HG03064 (cell line): ENCODE results near the gene PANK1.
"Not testable (repeated sequence)": the region's sequence is repeated elsewhere in the genome, so short reads cannot be mapped to it uniquely, and the experiment has no call there.

Experiments used
- ATAC-seq: cut with Tn5 transposase; IDR thresholded peaks from one replicate; pipeline ENCODE4 v1.9.1; 2021; ENCODE audit warnings: low read depth; ENCODE audit not compliant: unreplicated experiment

Gene PANK1

GRCh38 chr10:89576022-89576421, 69.0 kb downstream of the PANK1 start:
- ATAC-seq, result no peak

DNA sequence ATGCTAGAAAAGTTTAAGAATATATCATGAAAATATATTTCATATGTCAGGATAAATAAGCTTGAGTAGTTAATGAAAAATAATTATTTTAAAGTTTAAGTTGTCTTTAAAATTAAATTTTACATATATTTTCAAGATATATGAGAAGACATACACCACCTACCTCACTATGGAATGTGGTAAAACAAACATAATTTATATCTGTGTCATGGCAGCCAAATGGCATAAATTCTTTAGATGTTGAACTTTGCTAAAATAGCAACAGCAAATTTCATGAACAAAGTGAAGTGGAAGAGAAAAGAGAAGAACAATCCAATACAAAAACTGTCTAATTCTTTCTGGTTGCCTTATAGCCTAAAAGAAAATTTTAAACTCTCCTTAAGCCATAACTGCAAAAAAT, 70.0 kb downstream of the PANK1 start:
- ATAC-seq, result no peak

- ATAC-seq, result no peak
These were observed 70.7 kb downstream of the PANK1 start for GRCh38 chr10:89574368-89574767.

- no peak for ATAC-seq
These were observed 77.3 kb downstream of the PANK1 start for GRCh38 chr10:89567576-89568245.

DNA sequence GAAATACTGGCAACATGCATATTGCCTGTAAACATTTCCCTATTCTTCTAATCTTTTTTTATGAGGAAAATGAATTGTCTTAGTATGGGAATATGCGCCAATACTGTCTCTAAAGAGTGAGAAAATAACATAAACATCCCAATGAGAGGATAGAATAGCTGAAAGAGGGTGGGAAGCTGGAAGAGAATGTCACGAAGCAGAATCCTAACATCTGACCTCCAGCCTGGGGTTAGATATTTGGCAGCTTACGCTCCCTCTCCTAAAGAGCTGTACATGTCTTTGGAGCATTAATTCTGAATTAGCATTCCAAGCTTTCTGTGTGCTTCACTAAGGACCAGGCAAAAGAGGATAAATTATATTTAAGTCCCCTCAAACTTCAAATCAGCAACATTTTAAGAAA, 78.0 kb downstream of the PANK1 start:
- no peak for ATAC-seq

DNA sequence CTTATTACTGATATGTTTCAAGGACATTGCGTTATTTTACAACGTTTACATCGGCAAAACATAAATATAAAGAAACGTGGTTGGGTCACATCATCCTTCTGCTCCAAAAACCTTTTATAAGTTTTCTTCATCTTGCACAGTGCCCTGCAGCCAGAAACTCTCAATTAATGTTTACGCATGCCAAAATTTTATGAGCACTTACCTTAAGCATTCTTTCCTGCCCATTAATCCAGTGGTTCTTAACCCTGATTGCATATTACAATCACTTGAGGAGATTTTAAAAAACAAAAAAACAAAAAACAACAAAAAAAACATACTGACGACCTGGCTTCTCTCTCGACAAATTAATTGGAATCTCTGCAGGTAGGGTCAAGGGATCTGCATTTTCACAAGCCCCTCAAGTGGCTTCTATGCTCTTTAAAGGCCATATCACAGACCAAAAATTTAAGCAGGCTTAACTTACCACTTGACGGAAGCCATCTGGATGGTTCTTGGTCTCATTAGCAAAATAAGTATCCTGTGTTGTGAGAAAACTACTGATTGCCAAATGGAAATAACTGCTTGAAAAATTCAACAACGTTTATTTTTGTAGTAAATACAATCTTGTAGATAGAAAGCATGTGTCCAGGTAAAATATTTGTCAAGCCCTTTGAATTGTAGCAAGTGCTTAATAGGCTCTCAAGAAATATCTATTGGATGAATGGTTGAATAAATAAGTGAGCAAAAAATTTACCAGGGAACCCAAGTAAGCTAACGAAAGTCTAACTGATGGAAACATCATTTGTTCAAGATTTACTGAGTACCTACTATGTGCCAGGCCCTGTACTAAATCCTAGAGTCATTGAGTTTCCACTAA, 78.7 kb downstream of the PANK1 start:
- ATAC-seq, result no peak

GRCh38 chr10:89565180-89565579, 79.9 kb downstream of the PANK1 start:
- no peak for ATAC-seq

DNA sequence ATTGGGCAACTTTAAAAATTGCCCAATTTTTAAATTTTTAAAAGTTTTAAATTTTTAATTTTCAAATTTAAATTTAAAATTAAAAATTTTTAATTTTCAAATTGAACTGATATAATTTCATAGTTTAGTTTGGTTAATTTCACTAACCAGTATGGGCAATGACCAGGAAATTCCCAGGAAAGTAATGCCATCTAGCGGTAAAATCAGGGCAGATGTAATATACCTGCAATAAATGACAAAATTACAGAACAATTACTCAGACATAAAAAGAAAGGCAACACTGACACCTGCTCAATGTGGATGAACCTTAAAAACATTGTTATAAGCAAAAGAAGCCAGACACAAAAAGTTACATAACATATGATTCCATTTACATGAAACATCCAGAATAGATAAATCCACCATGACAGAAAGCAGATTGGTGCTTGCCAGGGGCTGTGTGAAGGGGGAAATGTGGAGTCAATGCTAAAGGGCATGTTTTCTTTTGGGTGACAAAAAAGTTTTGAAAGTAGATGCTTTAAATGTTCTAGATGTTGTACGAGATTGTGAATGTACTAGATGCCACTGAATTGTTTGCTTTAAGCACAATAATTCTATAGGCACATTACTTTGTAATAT, 81.1 kb downstream of the PANK1 start:
- no peak for ATAC-seq

- no peak for ATAC-seq
These were observed 81.7 kb downstream of the PANK1 start for GRCh38 chr10:89563311-89563710.

GRCh38 chr10:89556600-89556999, 88.4 kb downstream of the PANK1 start:
- no peak for ATAC-seq

GRCh38 chr10:89555688-89556445, 89.2 kb downstream of the PANK1 start:
- no peak for ATAC-seq

DNA sequence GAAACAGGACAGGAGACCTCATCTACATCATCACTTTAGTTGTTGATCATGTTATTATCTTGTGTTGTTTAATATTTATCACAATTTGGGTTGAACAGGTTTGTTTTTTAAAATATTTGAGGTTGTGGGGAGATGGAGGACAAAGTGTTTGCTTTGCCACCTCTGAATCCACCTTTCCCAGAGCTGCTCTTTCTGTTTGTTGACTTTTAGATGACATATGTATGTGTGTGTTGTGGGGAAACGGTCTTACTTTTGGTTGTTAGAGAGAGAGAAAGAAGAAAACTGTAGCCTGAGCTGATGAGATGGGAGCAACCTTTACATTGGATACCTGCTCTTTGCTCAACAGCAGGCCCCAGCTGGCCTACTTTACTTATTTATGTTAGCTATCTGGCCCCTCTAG, 90.6 kb downstream of the PANK1 start:
- ATAC-seq, result no peak

- ATAC-seq, result no peak
These were observed 91.8 kb downstream of the PANK1 start for GRCh38 chr10:89553064-89553734.

- ATAC-seq, result no peak
These were observed 92.8 kb downstream of the PANK1 start for GRCh38 chr10:89552213-89552612.

- ATAC-seq, result no peak
These were observed 94.5 kb downstream of the PANK1 start for GRCh38 chr10:89550509-89550908.

DNA sequence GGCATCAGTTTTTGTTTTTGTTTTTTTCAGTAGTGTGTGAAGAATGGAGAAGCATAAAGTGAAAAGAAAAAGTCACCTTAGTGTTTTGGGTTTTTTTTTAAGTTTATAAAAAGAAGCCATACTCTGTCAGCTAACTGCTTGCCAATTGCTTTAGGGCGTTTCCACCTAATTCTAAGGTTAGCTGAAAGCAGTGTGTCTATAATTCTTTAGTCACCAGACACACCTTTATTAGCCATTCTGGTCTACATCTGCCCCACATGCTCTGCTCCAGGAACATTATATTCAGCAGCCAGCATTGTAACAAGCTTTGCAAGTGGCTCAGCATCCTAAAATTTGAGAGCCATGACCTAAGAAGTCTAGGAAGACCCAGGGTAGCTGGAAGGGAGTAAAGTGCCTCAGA, 95.5 kb downstream of the PANK1 start:
- ATAC-seq, result no peak

DNA sequence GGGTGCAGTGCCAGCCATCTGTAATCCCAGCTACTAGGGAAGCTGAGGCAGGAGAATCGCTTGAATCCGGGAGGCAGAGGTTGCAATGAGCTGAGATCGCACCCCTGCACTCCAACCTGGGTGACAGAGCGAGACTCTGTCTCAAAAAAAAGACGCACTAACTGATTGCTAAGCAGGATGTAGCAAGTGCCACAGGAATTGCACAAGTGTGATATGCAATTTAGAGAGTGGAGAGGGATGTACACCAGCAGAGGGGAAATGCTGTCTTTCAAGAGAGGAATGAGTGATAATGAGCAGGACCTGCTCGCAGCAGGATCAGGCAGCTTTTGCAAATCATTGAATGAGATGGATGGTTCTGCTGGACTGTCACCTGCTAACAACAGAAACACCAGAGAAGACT, 96.4 kb downstream of the PANK1 start:
- ATAC-seq, result no peak

- ATAC-seq, result no peak
These were observed 97.1 kb downstream of the PANK1 start for GRCh38 chr10:89547853-89548513.

- not testable (repeated sequence) for ATAC-seq
These were observed 98.4 kb downstream of the PANK1 start for GRCh38 chr10:89546651-89547050.

DNA sequence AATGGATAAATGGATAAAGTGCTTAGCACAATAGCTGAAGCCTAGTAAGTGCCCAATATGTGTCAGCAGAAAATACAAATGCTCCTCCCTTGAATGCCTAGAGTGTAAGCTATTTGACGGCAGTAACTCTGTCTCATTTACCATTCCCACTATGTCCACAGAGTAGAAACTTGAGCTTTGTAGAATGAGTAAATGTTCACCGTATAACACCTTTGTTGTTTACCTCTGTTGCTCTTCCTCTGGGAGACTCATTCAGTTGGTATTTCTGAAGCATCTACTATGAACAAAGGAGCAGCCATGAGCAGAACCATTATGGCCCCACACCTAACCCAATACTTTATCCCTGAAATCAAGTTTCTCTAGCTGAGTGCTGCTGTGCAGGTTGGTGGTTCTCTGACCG, 101.2 kb downstream of the PANK1 start:
- no peak for ATAC-seq
